SU-DHL-6 (cell line): Measurements from ENCODE around the gene PARVA.

Experiments
- H2AFZ ChIP-seq: fragments of 200-600 bp; sonication (generic); 2 replicates; pipeline ENCODE4 v1.6.1; 2014; ENCODE audit warnings: low read depth, mild to moderate bottlenecking, moderate library complexity, mixed read lengths, antibody characterized with exemption, low read length; ENCODE audit not compliant: severe bottlenecking
- H3F3A ChIP-seq: fragments of 200-600 bp; shearing (Covaris generic); 2 replicates; pipeline ENCODE4 v1.6.0; 2016; ENCODE audit warnings: antibody characterized with exemption, mild to moderate bottlenecking; ENCODE audit not compliant: insufficient read depth
- H3K27ac ChIP-seq: fragments of 200-600 bp; sonication (generic); 2 replicates; pipeline ENCODE4 v1.5.1; 2016; ENCODE audit warnings: low read depth, mild to moderate bottlenecking, low read length, moderate library complexity, mixed read lengths
- H3K27me3 ChIP-seq: fragments of 200-600 bp; sonication (generic), shearing (Covaris generic); 2 replicates; pipeline ENCODE4 v1.6.0; 2014; ENCODE audit warnings: mild to moderate bottlenecking, low read length
- H3K36me3 ChIP-seq: fragments of 200-600 bp; sonication (generic); 2 replicates; pipeline ENCODE4 v1.6.1; 2014; ENCODE audit warnings: mild to moderate bottlenecking, low read length, mixed read lengths
- H3K4me2 ChIP-seq: fragments of 300-600, 200-600 bp; shearing (Covaris generic), sonication (generic); 2 replicates; pipeline ENCODE4 v1.6.0; 2014; ENCODE audit warnings: low read length, low read depth, mild to moderate bottlenecking; ENCODE audit not compliant: poor library complexity, severe bottlenecking
- H3K4me3 ChIP-seq: fragments of 200-600 bp; sonication (generic); 2 replicates; pipeline ENCODE4 v1.5.1; 2014; ENCODE audit warnings: antibody characterized with exemption, low read length, mild to moderate bottlenecking, mixed read lengths; ENCODE audit not compliant: insufficient read depth, poor library complexity, severe bottlenecking
- H3K79me2 ChIP-seq: fragments of 200-600 bp; sonication (generic); 2 replicates; pipeline ENCODE4 v1.6.1; 2014; ENCODE audit warnings: mild to moderate bottlenecking, low read length, moderate library complexity; ENCODE audit not compliant: insufficient read depth
- H3K9ac ChIP-seq: fragments of 200-600 bp; sonication (generic); 2 replicates; pipeline ENCODE4 v1.7.0; 2014; ENCODE audit warnings: mild to moderate bottlenecking, low read length
- H3K9me2 ChIP-seq: fragments of 200-600 bp; sonication (generic); replicated peaks from 2 replicates; pipeline ENCODE4 v1.6.1; 2014; ENCODE audit warnings: low read length; ENCODE audit not compliant: insufficient read depth
- H3K9me3 ChIP-seq: fragments of 200-600 bp; sonication (generic); 2 replicates; pipeline ENCODE4 v1.6.1; 2014; ENCODE audit warnings: low read length, mixed read lengths; ENCODE audit not compliant: insufficient read depth
- H4K20me1 ChIP-seq: fragments of 200-600 bp; sonication (generic); 2 replicates; pipeline ENCODE4 v1.6.1; 2014; ENCODE audit warnings: low read depth, mild to moderate bottlenecking, antibody characterized with exemption, low read length, moderate library complexity, mixed read lengths
- CTCF ChIP-seq: fragments of 200-600 bp; sonication (generic); IDR thresholded peaks from one replicate; pipeline ENCODE4 v1.5.1; 2017; ENCODE audit warnings: antibody characterized with exemption, mild to moderate bottlenecking, low read length, moderate library complexity; ENCODE audit not compliant: insufficient read depth, poor library complexity, severe bottlenecking
- EZH2phosphoT487 ChIP-seq: fragments of 200-600 bp; sonication (generic), shearing (Covaris generic); conservative IDR thresholded peaks from 2 replicates; pipeline ENCODE4 v1.6.1; 2018; ENCODE audit warnings: mild to moderate bottlenecking, antibody characterized with exemption, low read length, moderate library complexity, mixed read lengths

The PARVA gene

GRCh38 chr11:12508151-12508751, 130.9 kb downstream of the PARVA start:
- H2AFZ ChIP-seq, result no peak overlapping the region
- H3K9me2 ChIP-seq, result no peaks in the 10 kb centered on the region; the same call in 1 of the 2 replicates
- H3K4me2 ChIP-seq, result no peak overlapping the region
- H3F3A ChIP-seq, result no peaks in the 10 kb centered on the region
- H3K27me3 ChIP-seq, result no peaks in the 10 kb centered on the region; the same call in 1 of the 2 replicates
- H4K20me1 ChIP-seq, result no peaks in the 10 kb centered on the region
- H3K27ac ChIP-seq, result no peak overlapping the region
- no peaks in the 10 kb centered on the region for H3K36me3 ChIP-seq
- H3K9me3 ChIP-seq, result no peaks in the 10 kb centered on the region
- no peak for TF ChIP-seq CTCF
- H3K79me2 ChIP-seq, result no peaks in the 10 kb centered on the region
- H3K4me3 ChIP-seq, result no peak overlapping the region
- H3K9ac ChIP-seq, result no peak overlapping the region

- H4K20me1 ChIP-seq, result no peaks in the 10 kb centered on the region
- no peaks in the 10 kb centered on the region for H3K36me3 ChIP-seq
Measured at GRCh38 chr11:12509371-12509770, 132.0 kb downstream of the PARVA start.

GRCh38 chr11:12512132-12512531, 134.8 kb downstream of the PARVA start:
- Histone ChIP-seq H2AFZ (no peak overlapping the region), H3K79me2 (no peaks in the 10 kb centered on the region), H3F3A (no peaks in the 10 kb centered on the region), H3K9me3 (no peaks in the 10 kb centered on the region), H3K27me3 (no peaks in the 10 kb centered on the region; the same call in 1 of the 2 replicates), H3K36me3 (no peaks in the 10 kb centered on the region), H3K9ac (no peak overlapping the region), H3K27ac (no peak overlapping the region), H3K4me2 (no peak overlapping the region), H3K4me3 (no peak overlapping the region), H3K9me2 (no peaks in the 10 kb centered on the region), H4K20me1 (no peaks in the 10 kb centered on the region)
- TF ChIP-seq EZH2phosphoT487, result no peak
- no peak for TF ChIP-seq CTCF

More at GRCh38 chr11:12509371-12509770, 132.0 kb downstream of the PARVA start:
- TF ChIP-seq CTCF (no peak), EZH2phosphoT487 (no peak)
- Histone ChIP-seq H3K9me3 (no peaks in the 10 kb centered on the region), H3F3A (no peaks in the 10 kb centered on the region), H3K27ac (no peak overlapping the region), H3K27me3 (no peaks in the 10 kb centered on the region; the same call in 1 of the 2 replicates), H3K4me3 (no peak overlapping the region), H3K9me2 (no peaks in the 10 kb centered on the region; the same call in 1 of the 2 replicates), H2AFZ (no peak overlapping the region), H3K79me2 (no peaks in the 10 kb centered on the region), H3K4me2 (no peak overlapping the region), H3K9ac (no peak overlapping the region)
